ENCODE measurements around the gene MEIS1.

- TF ChIP-seq POLR2AphosphoS5 (IDR thresholded peaks at IDR 0.05; ENCODE audit: low read depth, low read length) (no peak), REST (IDR thresholded peaks at IDR 0.05; ENCODE audit: insufficient read depth in 1 of 2, low read depth in 2 of 2, low read length in 2 of 2) (no peak), TAF1 (IDR thresholded peaks at IDR 0.05; ENCODE audit: borderline replicate concordance, insufficient read depth, low read length) (no peak)
These were observed 82.8 kb downstream of the MEIS1 start for GRCh38 chr2:66517772-66518171.

Measured in PFSK-1 (cell line).